Mesenchymal stem cell (in vitro differentiated cells and primary cell): ENCODE results near the gene VAV2.

Experiments
- DNase-seq: peaks from one replicate; pipeline ENCODE4 v3.0.0-alpha.2; 2013
- H2AFZ ChIP-seq: one replicate; pipeline ENCODE4 v1.6.1; 2013; ENCODE audit warnings: low read depth, mild to moderate bottlenecking, control low read depth, inconsistent platforms, low read length, moderate library complexity
- H2AK5ac ChIP-seq: 2 replicates; pipeline ENCODE4 v1.6.1; 2013; ENCODE audit warnings: low read length, moderate library complexity, mild to moderate bottlenecking, inconsistent platforms; ENCODE audit not compliant: severe bottlenecking
- H2BK120ac ChIP-seq: one replicate; pipeline ENCODE4 v1.6.1; 2013; ENCODE audit warnings: low read depth, mild to moderate bottlenecking, inconsistent platforms, low read length, moderate library complexity
- H2BK12ac ChIP-seq, 2 experiments: one replicate each; pipeline ENCODE4 v1.6.1; 2013; ENCODE audit warnings: inconsistent platforms in 2 of 2, low read length in 2 of 2, mild to moderate bottlenecking in 2 of 2, moderate library complexity in 2 of 2, control low read depth in 1 of 2
- H2BK15ac ChIP-seq: one replicate; pipeline ENCODE4 v1.6.1; 2013; ENCODE audit warnings: mild to moderate bottlenecking, low read depth, inconsistent platforms; ENCODE audit not compliant: poor library complexity, severe bottlenecking
- H2BK5ac ChIP-seq: 2 replicates; pipeline ENCODE4 v1.6.1; 2013; ENCODE audit warnings: low read depth, mild to moderate bottlenecking, low read length, control low read depth, inconsistent platforms; ENCODE audit not compliant: poor library complexity, severe bottlenecking
- H3K14ac ChIP-seq, 2 experiments: one replicate each; pipeline ENCODE4 v1.6.1; 2013; ENCODE audit warnings: inconsistent platforms in 2 of 2, low read length in 2 of 2, control low read depth in 1 of 2, mild to moderate bottlenecking in 1 of 2, moderate library complexity in 1 of 2
- H3K18ac ChIP-seq, 2 experiments: one replicate each; pipeline ENCODE4 v1.6.1; 2013; ENCODE audit warnings: inconsistent platforms in 2 of 2, low read length in 2 of 2, control low read depth in 1 of 2, low read depth in 1 of 2, mild to moderate bottlenecking in 1 of 2
- H3K23ac ChIP-seq, 2 experiments: one replicate each; pipeline ENCODE4 v1.6.1; 2013; ENCODE audit warnings: inconsistent platforms in 2 of 2, low read length in 2 of 2, mild to moderate bottlenecking in 2 of 2, moderate library complexity in 2 of 2, control low read depth in 1 of 2
- H3K27ac ChIP-seq: 2 replicates; pipeline ENCODE4 v1.5.1; 2013; ENCODE audit warnings: mild to moderate bottlenecking, moderate library complexity, low read length, control low read depth, inconsistent platforms; ENCODE audit not compliant: poor library complexity, severe bottlenecking
- H3K27me3 ChIP-seq, 2 experiments: 2 replicates each; pipeline versions ENCODE4 v1.6.1 to v1.7.0; 2013; ENCODE audit warnings: low read length in 2 of 2, mild to moderate bottlenecking in 2 of 2, moderate library complexity in 2 of 2, control low read depth in 1 of 2, inconsistent platforms in 1 of 2; ENCODE audit not compliant: control insufficient read depth in 1 of 2, insufficient read depth in 1 of 2
- H3K36me3 ChIP-seq, 2 experiments: 2 replicates each; pipeline versions ENCODE4 v1.6.1 to v1.7.0; 2013; ENCODE audit warnings: low read length in 2 of 2, control low read depth in 1 of 2, inconsistent platforms in 1 of 2, low read depth in 1 of 2, mild to moderate bottlenecking in 1 of 2; ENCODE audit not compliant: insufficient read depth in 2 of 2, control insufficient read depth in 1 of 2
- H3K4ac ChIP-seq, 2 experiments: one replicate each; pipeline ENCODE4 v1.6.1; 2013; ENCODE audit warnings: inconsistent platforms in 2 of 2, low read length in 2 of 2, mild to moderate bottlenecking in 2 of 2, moderate library complexity in 2 of 2, control low read depth in 1 of 2, low read depth in 1 of 2
- H3K4me1 ChIP-seq: 2 replicates; pipeline ENCODE4 v1.6.1; 2013; ENCODE audit warnings: low read depth, low read length, control low read depth; ENCODE audit not compliant: control insufficient read depth, insufficient read depth
- H3K4me2 ChIP-seq: 2 replicates; pipeline ENCODE4 v1.6.1; 2013; ENCODE audit warnings: low read length, mild to moderate bottlenecking, inconsistent platforms; ENCODE audit not compliant: poor library complexity, severe bottlenecking
- H3K4me3 ChIP-seq, 2 experiments: 2 replicates each; pipeline versions ENCODE4 v1.5.1 to v1.7.0; 2013; ENCODE audit warnings: low read length in 2 of 2, mild to moderate bottlenecking in 2 of 2, control low read depth in 1 of 2, low read depth in 1 of 2; ENCODE audit not compliant: insufficient read depth in 1 of 2
- H3K79me1 ChIP-seq: replicated peaks from 2 replicates; pipeline ENCODE4 v1.6.1; 2013; ENCODE audit warnings: mild to moderate bottlenecking, control low read depth, low read length, inconsistent platforms; ENCODE audit not compliant: poor library complexity, severe bottlenecking
- H3K9ac ChIP-seq: 2 replicates; pipeline ENCODE4 v1.7.0; 2013; ENCODE audit warnings: mild to moderate bottlenecking, low read length, moderate library complexity
- H3K9me3 ChIP-seq: 2 replicates; pipeline ENCODE4 v1.7.0; 2013; ENCODE audit warnings: mild to moderate bottlenecking, low read length; ENCODE audit not compliant: control insufficient read depth
- H4K8ac ChIP-seq: one replicate; pipeline ENCODE4 v1.6.1; 2013; ENCODE audit warnings: inconsistent platforms, mild to moderate bottlenecking, low read length, moderate library complexity
- H4K91ac ChIP-seq: one replicate; pipeline ENCODE4 v1.6.1; 2013; ENCODE audit warnings: mild to moderate bottlenecking, low read length, inconsistent platforms
- WGBS: methylation state at CpG from one replicate; pipeline ENCODE4 v1.1.7; 2013; ENCODE audit warnings: mixed read lengths; 5-methylcytosine and 5-hydroxymethylcytosine counted together

Gene VAV2

DNA sequence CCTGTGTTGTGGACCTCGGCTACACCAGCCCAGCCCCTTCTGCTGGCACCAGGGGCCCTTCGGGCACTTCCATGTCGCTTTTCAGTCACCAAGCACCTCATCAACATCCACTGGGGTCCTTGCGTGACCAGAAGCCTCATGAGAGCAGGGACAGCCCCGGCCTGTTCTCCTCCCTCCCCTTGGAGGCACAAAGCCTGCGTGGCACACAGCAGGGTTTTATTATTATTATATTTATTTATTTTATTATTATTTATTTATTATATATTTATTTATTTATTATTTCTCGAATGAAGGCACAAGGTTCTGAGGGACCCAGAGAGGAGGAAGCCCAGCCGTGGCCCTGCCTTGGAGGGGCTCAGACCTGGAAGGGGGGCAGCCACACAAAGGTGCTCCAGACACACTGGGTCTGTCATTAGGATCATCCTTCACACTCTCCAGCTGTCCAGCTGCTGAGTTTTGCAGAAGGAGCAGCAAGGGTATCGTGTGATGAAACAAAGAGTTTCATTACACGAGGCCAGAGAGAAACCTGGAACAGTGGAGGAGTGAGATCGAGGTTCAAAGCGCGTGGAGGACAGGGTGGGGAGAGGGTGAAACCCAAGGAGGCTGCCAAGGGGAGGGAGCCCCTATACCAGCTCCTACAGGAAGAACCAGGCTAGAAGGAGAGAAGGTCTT lies 5.2 kb downstream of the VAV2 start:
- Histone ChIP-seq H2AK5ac (no peak overlapping the region), H3K79me1 (no peaks in the 10 kb centered on the region), H3K23ac (no peak overlapping the region), H2BK12ac (no peak overlapping the region), H3K36me3 (peaks cover 0 to 25% of the 10 kb centered on the region in 2 experiments), H3K9ac (no peak overlapping the region), H3K4me1 (peaks cover 53% of the 10 kb centered on the region), H2AFZ (no peak overlapping the region), H2BK15ac (no peak overlapping the region), H4K91ac (no peak overlapping the region), H3K27ac (no peak overlapping the region), H2BK5ac (no peak overlapping the region), H3K27me3 (no peaks in the 10 kb centered on the region), H3K4ac (no peak overlapping the region), H3K14ac (no peak overlapping the region), H3K9me3 (no peaks in the 10 kb centered on the region), H3K4me3 (no peak overlapping the region), H4K8ac (no peak overlapping the region), H3K4me2 (no peak overlapping the region), H3K18ac (no peak overlapping the region), H2BK120ac (no peak overlapping the region)
- no peak for DNase-seq
- WGBS = 96% methylated on average over 11 of the region's 13 CpGs

DNA sequence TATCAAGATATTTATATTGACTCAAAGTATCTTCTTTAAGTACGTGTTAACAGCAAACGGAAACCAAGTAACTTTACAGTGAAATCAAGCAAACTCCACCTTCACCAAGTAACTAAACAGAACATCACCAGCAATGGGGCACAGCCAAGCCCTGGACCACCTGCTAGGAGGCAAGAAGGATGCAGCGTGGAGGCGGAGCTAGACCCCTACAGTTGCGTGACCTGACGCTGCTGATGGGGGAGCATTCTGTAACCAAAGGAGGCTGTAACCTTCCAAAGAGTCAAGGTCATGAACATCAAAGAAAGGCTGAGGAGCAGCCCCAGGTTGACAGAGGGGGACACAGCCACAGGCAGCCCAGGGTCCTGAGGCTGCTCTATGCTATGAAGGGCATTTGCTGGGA lies 6.1 kb downstream of the VAV2 start:
- H3K14ac ChIP-seq = no peak overlapping the region
- H4K8ac ChIP-seq = no peak overlapping the region
- no peaks in the 10 kb centered on the region for H3K27me3 ChIP-seq
- H2AFZ ChIP-seq = no peak overlapping the region
- no peak overlapping the region for H2BK15ac ChIP-seq
- no peak overlapping the region for H3K4ac ChIP-seq
- H3K4me1 ChIP-seq = peaks cover 61% of the 10 kb centered on the region
- H2BK120ac ChIP-seq = no peak overlapping the region
- H3K4me2 ChIP-seq = no peak overlapping the region
- no peak overlapping the region for H2AK5ac ChIP-seq
- H3K23ac ChIP-seq = peak overlapping the region in 1 of 2 experiments; percentile 66
- H3K27ac ChIP-seq = no peak overlapping the region
- no peak overlapping the region for H4K91ac ChIP-seq
- no peak overlapping the region for H3K18ac ChIP-seq
- peaks cover 0 to 32% of the 10 kb centered on the region in 2 experiments for H3K36me3 ChIP-seq
- no peaks in the 10 kb centered on the region for H3K9me3 ChIP-seq
- H2BK5ac ChIP-seq = no peak overlapping the region
- H2BK12ac ChIP-seq = no peak overlapping the region
- no peak overlapping the region for H3K9ac ChIP-seq
- H3K4me3 ChIP-seq = no peak overlapping the region
- WGBS = 80% methylated on average over 6 of the region's 6 CpGs
- DNase-seq = no peak
- H3K79me1 ChIP-seq = no peaks in the 10 kb centered on the region

DNA sequence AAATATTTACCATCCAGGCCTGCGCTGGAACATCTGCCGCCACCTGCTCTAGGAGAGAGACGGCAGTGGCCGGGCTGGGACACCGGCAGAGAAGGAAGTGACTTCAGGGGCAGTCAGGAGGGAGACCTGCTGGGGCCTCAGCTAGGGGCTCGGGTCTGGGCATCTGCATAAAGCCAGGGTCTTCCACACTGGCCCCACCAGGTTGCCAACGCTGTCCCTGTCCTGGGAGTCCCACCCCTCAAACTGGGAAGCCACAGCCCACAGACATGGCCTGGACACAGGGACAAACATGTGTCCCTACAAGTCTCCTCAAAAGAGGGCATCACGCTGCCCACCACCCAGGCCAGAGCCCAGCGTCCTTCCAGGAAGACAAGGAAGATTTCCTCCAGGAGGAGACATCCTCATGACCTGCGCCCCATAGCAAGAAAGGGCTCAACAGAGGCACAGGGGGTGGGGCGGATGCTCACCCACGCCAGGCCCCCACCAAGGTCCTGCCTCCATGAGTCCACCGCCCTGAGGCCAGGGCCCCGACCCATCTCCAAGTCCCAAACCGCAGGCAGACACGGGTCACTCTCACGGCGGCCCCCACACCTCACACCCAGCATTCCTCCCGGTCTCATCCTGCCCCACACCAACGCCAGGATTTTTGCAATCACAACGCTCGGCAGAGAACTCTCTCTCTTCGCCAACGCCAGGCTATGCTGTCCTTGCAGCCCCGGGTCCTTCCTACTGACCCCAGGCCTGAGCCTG lies 9.0 kb downstream of the VAV2 start:
- Histone ChIP-seq H3K36me3 (peaks cover 0 to 51% of the 10 kb centered on the region in 2 experiments), H3K27me3 (no peaks in the 10 kb centered on the region), H2BK15ac (no peak overlapping the region), H4K91ac (peak overlapping the region; percentile 65), H3K4me2 (no peak overlapping the region), H3K23ac (no peak overlapping the region), H2AFZ (no peak overlapping the region), H2AK5ac (no peak overlapping the region), H4K8ac (no peak overlapping the region), H3K4ac (no peak overlapping the region), H3K18ac (no peak overlapping the region), H3K27ac (no peak overlapping the region), H3K9ac (no peak overlapping the region), H3K14ac (no peak overlapping the region), H3K79me1 (peaks cover 1% of the 10 kb centered on the region), H2BK12ac (no peak overlapping the region), H3K4me1 (peaks cover 71% of the 10 kb centered on the region), H3K4me3 (no peak overlapping the region), H2BK120ac (no peak overlapping the region), H3K9me3 (no peaks in the 10 kb centered on the region), H2BK5ac (no peak overlapping the region)
- peak; percentile 27 for DNase-seq
- 87% methylated on average over 25 of the region's 25 CpGs for WGBS

DNA sequence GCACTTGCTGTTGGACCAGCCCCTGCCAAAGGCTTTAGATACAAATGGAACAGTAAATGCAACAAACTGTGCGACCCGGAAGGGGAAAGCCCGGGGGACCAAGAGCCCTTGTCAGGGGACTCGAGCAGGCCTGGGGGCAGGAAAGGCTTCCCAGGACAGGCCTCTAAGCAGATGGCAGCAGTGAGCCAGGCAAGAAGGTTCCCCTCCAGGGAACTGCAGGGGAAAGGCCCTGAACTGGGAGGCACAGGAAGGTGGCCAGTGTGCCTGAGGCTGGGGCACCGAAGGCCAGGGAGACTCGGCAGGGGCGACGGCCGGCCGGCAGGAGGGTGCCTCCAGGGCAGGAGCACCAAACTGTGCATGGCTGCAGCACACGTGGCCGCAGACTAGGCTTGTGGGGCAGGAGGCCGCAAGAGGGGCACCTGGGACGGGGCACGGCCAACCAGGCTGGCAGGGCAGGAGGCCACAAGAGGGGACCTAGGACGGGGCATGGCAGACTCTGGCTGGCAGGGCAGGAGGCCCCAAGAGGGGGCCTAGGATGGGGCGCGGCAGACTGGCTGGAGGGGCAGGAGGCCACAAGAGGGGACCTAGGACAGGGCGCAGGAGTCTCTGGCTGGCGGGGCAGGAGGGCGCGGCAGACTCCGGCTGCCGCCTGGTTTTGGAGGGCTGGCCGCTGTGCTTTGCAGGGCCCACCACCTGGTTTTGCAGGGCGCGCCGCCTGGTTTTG lies 10.0 kb downstream of the VAV2 start:
- Histone ChIP-seq H4K91ac (peak overlapping the region; percentile 34), H3K4me1 (peaks cover 72% of the 10 kb centered on the region), H3K4me2 (no peak overlapping the region), H2BK120ac (no peak overlapping the region), H3K9me3 (no peaks in the 10 kb centered on the region), H3K36me3 (peaks cover 0 to 56% of the 10 kb centered on the region in 2 experiments), H3K27ac (no peak overlapping the region), H2BK5ac (no peak overlapping the region), H2BK15ac (no peak overlapping the region), H4K8ac (no peak overlapping the region), H2AFZ (no peak overlapping the region), H3K27me3 (no peaks in the 10 kb centered on the region), H3K23ac (no peak overlapping the region), H3K14ac (peak overlapping the region in 1 of 2 experiments; percentile 63), H2BK12ac (peak overlapping the region in 1 of 2 experiments; percentile 38), H3K79me1 (peaks cover 1% of the 10 kb centered on the region), H3K4me3 (no peak overlapping the region), H2AK5ac (no peak overlapping the region), H3K9ac (no peak overlapping the region), H3K4ac (no peak overlapping the region), H3K18ac (peak overlapping the region in 1 of 2 experiments; percentile 73)
- no peak for DNase-seq
- WGBS = 94% methylated on average over 28 of the region's 28 CpGs
